Mesothelial cell of epicardium (in vitro differentiated cells): ENCODE measurements around the gene HNRNPU. TPM values are rescaled to one million over a fixed set of nuclear protein-coding genes. Genes with fewer than 3 reads are reported as not detected.

Experiments
- DNase-seq, 2 experiments: peaks; one replicate each; pipeline ENCODE4 v3.0.0; 2021; ENCODE audit warnings: low spot score in 2 of 2; ENCODE audit not compliant: unreplicated experiment in 2 of 2
- H3K27ac Mint-ChIP-seq: 2 replicates; pipeline ENCODE4 v1.8.0; 2021; ENCODE audit warnings: mixed read lengths
- H3K27me3 Mint-ChIP-seq: 2 replicates; pipeline ENCODE4 v1.8.0; 2021; ENCODE audit warnings: low read depth, mixed read lengths
- H3K36me3 Mint-ChIP-seq: 2 replicates; pipeline ENCODE4 v1.8.0; 2021; ENCODE audit warnings: mixed read lengths
- H3K4me1 Mint-ChIP-seq: 2 replicates; pipeline ENCODE4 v1.8.0; 2021; ENCODE audit warnings: mixed read lengths
- H3K4me3 Mint-ChIP-seq: 2 replicates; pipeline ENCODE4 v1.8.0; 2021; ENCODE audit warnings: mild to moderate bottlenecking, moderate library complexity, mixed read lengths
- H3K9me3 Mint-ChIP-seq: 2 replicates; pipeline ENCODE4 v1.8.0; 2021; ENCODE audit warnings: mixed read lengths
- CTCF ChIP-seq: fragments of 200-600 bp; sonication (generic); IDR thresholded peaks from one replicate; pipeline ENCODE4 v1.5.0; 2021; ENCODE audit warnings: antibody characterized with exemption; ENCODE audit not compliant: unreplicated experiment
- total RNA-seq: library from RNA; stranded (reverse); gene quantifications from 3 replicates; pipeline ENCODE4 v1.2.1, GENCODE V29; 2021

HNRNPU gene
- total RNA-seq, 1 donor from 2014 or later = 424 TPM

- Mint-ChIP-seq H3K27ac (peak overlapping the region; percentile 99), H3K36me3 (peaks cover 27% of the 10 kb centered on the region), H3K4me1 (peaks cover 54% of the 10 kb centered on the region), H3K9me3 (no peaks in the 10 kb centered on the region), H3K27me3 (no peaks in the 10 kb centered on the region), H3K4me3 (peak overlapping the region; percentile 86)
- DNase-seq = no peak
- TF ChIP-seq CTCF = no peak
Measured at GRCh38 chr1:244862354-244862698, 2.0 kb downstream of the HNRNPU start.

- no peak for TF ChIP-seq CTCF
- Mint-ChIP-seq H3K4me3 (peak overlapping the region; percentile 86), H3K27ac (peak overlapping the region; percentile 85), H3K9me3 (no peaks in the 10 kb centered on the region), H3K27me3 (no peaks in the 10 kb centered on the region), H3K4me1 (peaks cover 51% of the 10 kb centered on the region), H3K36me3 (peaks cover 30% of the 10 kb centered on the region)
- no peak for DNase-seq
Measured at GRCh38 chr1:244861683-244862082, 2.7 kb downstream of the HNRNPU start.

DNA sequence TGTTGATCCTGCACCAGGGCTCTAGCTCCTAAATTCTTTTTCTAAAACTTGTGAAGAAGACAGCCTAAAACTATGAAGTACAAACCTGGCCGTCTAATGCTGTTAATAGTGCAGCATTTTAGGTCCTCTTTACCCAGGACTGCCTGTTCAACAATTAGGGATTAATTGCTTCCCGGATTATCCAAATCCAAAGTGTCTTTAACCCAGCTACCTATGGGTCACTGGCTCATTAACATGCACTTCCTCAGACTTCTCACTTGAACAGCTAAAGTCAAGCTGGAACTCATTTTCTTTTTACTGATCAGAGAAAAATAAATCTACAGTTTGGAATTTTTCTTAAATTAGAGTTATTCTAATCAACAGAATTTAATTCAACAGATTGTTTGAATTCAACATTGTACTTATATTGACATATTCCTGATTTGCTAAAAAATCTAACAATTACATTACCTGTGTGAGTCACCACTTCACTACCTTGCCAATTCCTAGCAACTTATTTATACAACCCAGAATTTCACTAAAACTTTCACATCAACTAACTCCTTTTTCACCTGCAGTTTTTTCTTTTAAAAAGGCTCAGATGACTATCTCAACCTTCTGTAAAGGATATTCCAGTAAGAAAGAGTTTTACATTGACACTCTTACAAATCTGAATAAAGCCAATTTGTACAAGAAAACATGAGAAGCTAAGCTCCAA, 3.3 kb downstream of the HNRNPU start:
- Mint-ChIP-seq H3K4me1 (peaks cover 45% of the 10 kb centered on the region), H3K27me3 (no peaks in the 10 kb centered on the region), H3K36me3 (peaks cover 37% of the 10 kb centered on the region), H3K27ac (peak overlapping the region; percentile 85), H3K9me3 (no peaks in the 10 kb centered on the region), H3K4me3 (peak overlapping the region; percentile 86)
- no peak for TF ChIP-seq CTCF
- no peak for DNase-seq

GRCh38 chr1:244860078-244860477, 4.3 kb downstream of the HNRNPU start:
- H3K4me3 Mint-ChIP-seq = peak overlapping the region; percentile 86
- peak overlapping the region; percentile 48 for H3K27ac Mint-ChIP-seq
- H3K27me3 Mint-ChIP-seq = no peaks in the 10 kb centered on the region
- H3K4me1 Mint-ChIP-seq = peaks cover 37% of the 10 kb centered on the region
- DNase-seq = no peak
- TF ChIP-seq CTCF = no peak
- H3K9me3 Mint-ChIP-seq = no peaks in the 10 kb centered on the region
- H3K36me3 Mint-ChIP-seq = peaks cover 46% of the 10 kb centered on the region

GRCh38 chr1:244858357-244858756, 6.0 kb downstream of the HNRNPU start:
- peaks cover 59% of the 10 kb centered on the region for H3K36me3 Mint-ChIP-seq
- H3K27ac Mint-ChIP-seq = peak overlapping the region; percentile 28
- TF ChIP-seq CTCF = no peak
- H3K4me1 Mint-ChIP-seq = peaks cover 34% of the 10 kb centered on the region
- no peak for DNase-seq
- no peaks in the 10 kb centered on the region for H3K9me3 Mint-ChIP-seq
- H3K27me3 Mint-ChIP-seq = no peaks in the 10 kb centered on the region
- H3K4me3 Mint-ChIP-seq = no peak overlapping the region
